Cortex of kidney (tissue), 1 donor: ENCODE data around the gene AGFG2.

Experiments
- DNase-seq: peaks from one replicate; lab custom pipeline; 2025; lab: John Stamatoyannopoulos, UW

Gene AGFG2

DNA sequence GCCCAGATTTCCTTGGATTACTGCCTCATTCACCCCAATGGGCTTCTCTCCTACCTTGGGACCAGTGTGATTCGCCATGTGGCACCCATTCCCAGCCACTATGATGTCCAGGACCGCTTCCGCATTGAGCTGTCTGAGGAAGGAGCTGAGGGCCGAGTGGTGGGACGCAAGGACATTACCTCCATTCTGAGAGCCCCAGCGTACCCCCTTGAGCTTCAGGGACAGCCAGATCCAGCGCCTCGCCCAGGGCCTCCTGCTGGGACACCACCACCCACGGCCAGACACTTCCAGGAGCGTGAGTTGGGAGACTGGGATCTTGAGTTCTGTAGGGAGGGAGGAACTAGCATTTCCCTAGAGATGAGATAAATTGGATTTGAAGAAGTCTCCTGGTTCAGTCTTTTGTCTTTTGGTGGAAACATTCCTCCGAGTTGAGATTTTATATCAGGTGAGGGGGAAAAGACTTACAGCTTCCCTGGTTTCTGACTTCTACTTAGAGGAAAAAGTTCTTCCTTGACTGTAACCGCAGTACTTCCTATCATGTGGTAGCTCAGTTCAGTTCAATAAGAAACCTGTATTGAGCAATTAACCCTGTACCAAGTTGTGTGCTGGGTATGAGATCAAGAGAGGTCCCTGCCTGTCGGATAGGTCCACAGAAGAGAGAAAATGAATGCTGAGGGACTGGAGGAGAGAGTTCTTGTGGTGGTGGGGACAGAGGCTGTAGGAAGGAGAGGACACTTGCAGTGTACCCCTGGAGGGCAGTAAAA is 74.6 kb downstream of the AGFG2 start:
- no peak for DNase-seq

GRCh38 chr7:100614308-100614861 is 75.4 kb downstream of the AGFG2 start:
- no peak for DNase-seq
